Measurements from ENCODE around the gene NLGN3.

Gene NLGN3

GRCh38 chrX:71173440-71173839 is 28.8 kb downstream of the NLGN3 start:
- TF ChIP-seq EZH2phosphoT487 (IDR thresholded peaks at IDR 0.05; ENCODE audit: low read depth) (no peak), CTCF (IDR thresholded peaks at IDR 0.05; ENCODE audit: low read depth, low read length) (no peak)
- Histone ChIP-seq H3K27me3 (ENCODE audit: low read depth, low read length) (no peaks in the 10 kb centered on the region), H3K36me3 (replicated peaks; ENCODE audit: low read depth, low read length) (peaks cover 37% of the 10 kb centered on the region), H3K27ac (ENCODE audit: low read length) (no peak overlapping the region), H3K79me2 (ENCODE audit: low read length) (no peaks in the 10 kb centered on the region; the same call in 1 of the 2 replicates), H2AFZ (ENCODE audit: low read depth, low read length) (no peak overlapping the region), H3K4me1 (ENCODE audit: low read length) (no peaks in the 10 kb centered on the region), H3K4me3 (ENCODE audit: low read length) (no peak overlapping the region), H3K4me2 (ENCODE audit: low read length) (no peak overlapping the region), H3K9ac (ENCODE audit: low read length) (no peak overlapping the region), H3K9me3 (ENCODE audit: insufficient read depth, low read length) (no peaks in the 10 kb centered on the region), H4K20me1 (ENCODE audit: insufficient read depth, low read length) (no peaks in the 10 kb centered on the region)

GRCh38 chrX:71174795-71175194 is 30.2 kb downstream of the NLGN3 start:
- Histone ChIP-seq H3K9ac (ENCODE audit: low read length) (no peak overlapping the region), H3K9me3 (ENCODE audit: insufficient read depth, low read length) (no peaks in the 10 kb centered on the region), H4K20me1 (ENCODE audit: insufficient read depth, low read length) (no peaks in the 10 kb centered on the region), H3K79me2 (ENCODE audit: low read length) (no peaks in the 10 kb centered on the region; the same call in 1 of the 2 replicates), H3K36me3 (replicated peaks; ENCODE audit: low read depth, low read length) (peaks cover 40% of the 10 kb centered on the region), H3K27ac (ENCODE audit: low read length) (no peak overlapping the region), H3K4me2 (ENCODE audit: low read length) (no peak overlapping the region), H3K27me3 (ENCODE audit: low read depth, low read length) (no peaks in the 10 kb centered on the region), H3K4me1 (ENCODE audit: low read length) (no peaks in the 10 kb centered on the region), H2AFZ (ENCODE audit: low read depth, low read length) (no peak overlapping the region), H3K4me3 (ENCODE audit: low read length) (no peak overlapping the region)
- TF ChIP-seq CTCF (IDR thresholded peaks at IDR 0.05; ENCODE audit: low read depth, low read length) (no peak), EZH2phosphoT487 (IDR thresholded peaks at IDR 0.05; ENCODE audit: low read depth) (no peak)

GRCh38 chrX:71175531-71175930 is 30.9 kb downstream of the NLGN3 start:
- no peak overlapping the region for H3K27ac ChIP-seq (ENCODE audit: low read length)
- no peak for TF ChIP-seq EZH2phosphoT487 (IDR thresholded peaks at IDR 0.05; ENCODE audit: low read depth)
- no peak for TF ChIP-seq CTCF (IDR thresholded peaks at IDR 0.05; ENCODE audit: low read depth, low read length)
- no peak overlapping the region for H3K4me2 ChIP-seq (ENCODE audit: low read length)
- H3K4me3 ChIP-seq (ENCODE audit: low read length), result no peak overlapping the region
- H4K20me1 ChIP-seq (ENCODE audit: insufficient read depth, low read length), result no peaks in the 10 kb centered on the region
- H3K9me3 ChIP-seq (ENCODE audit: insufficient read depth, low read length), result no peaks in the 10 kb centered on the region
- no peaks in the 10 kb centered on the region for H3K27me3 ChIP-seq (ENCODE audit: low read depth, low read length)
- peaks cover 44% of the 10 kb centered on the region for H3K36me3 ChIP-seq (replicated peaks; ENCODE audit: low read depth, low read length)
- H3K79me2 ChIP-seq (ENCODE audit: low read length), result no peaks in the 10 kb centered on the region
- peaks cover 1% of the 10 kb centered on the region; the same call in 1 of the 2 replicates for H3K4me1 ChIP-seq (ENCODE audit: low read length)
- no peak overlapping the region for H2AFZ ChIP-seq (ENCODE audit: low read depth, low read length)
- no peak overlapping the region for H3K9ac ChIP-seq (ENCODE audit: low read length)

- Histone ChIP-seq H3K4me2 (ENCODE audit: low read length) (no peak overlapping the region), H3K4me3 (ENCODE audit: low read length) (no peak overlapping the region), H3K36me3 (replicated peaks; ENCODE audit: low read depth, low read length) (peaks cover 40% of the 10 kb centered on the region), H4K20me1 (ENCODE audit: insufficient read depth, low read length) (no peaks in the 10 kb centered on the region), H3K79me2 (ENCODE audit: low read length) (no peaks in the 10 kb centered on the region), H3K9me3 (ENCODE audit: insufficient read depth, low read length) (no peaks in the 10 kb centered on the region), H3K27ac (ENCODE audit: low read length) (no peak overlapping the region), H2AFZ (ENCODE audit: low read depth, low read length) (no peak overlapping the region), H3K9ac (ENCODE audit: low read length) (no peak overlapping the region), H3K4me1 (ENCODE audit: low read length) (peaks cover 15% of the 10 kb centered on the region), H3K27me3 (ENCODE audit: low read depth, low read length) (no peaks in the 10 kb centered on the region)
- no peak for TF ChIP-seq EZH2phosphoT487 (IDR thresholded peaks at IDR 0.05; ENCODE audit: low read depth)
- no peak for TF ChIP-seq CTCF (IDR thresholded peaks at IDR 0.05; ENCODE audit: low read depth, low read length)
Observed at GRCh38 chrX:71177327-71177726, 32.7 kb downstream of the NLGN3 start.
